PC-3 (cell line): Measurements from ENCODE around the gene MAP3K5.
"Not testable (repeated sequence)": the region's sequence is repeated elsewhere in the genome, so short reads cannot be mapped to it uniquely, and the experiment has no call there.

Source experiments
- EZH2phosphoT487 ChIP-seq: fragments of 300-600 bp; sonication (generic); IDR thresholded peaks from 2 replicates; pipeline ENCODE4 v1.6.1; 2018; ENCODE audit warnings: mild to moderate bottlenecking, antibody characterized with exemption, low read length, borderline replicate concordance
- TF ChIP-seq, protein P1 (sequence below): fragments of 300-600 bp; sonication (generic); conservative IDR thresholded peaks from 2 replicates; pipeline ENCODE4 v1.5.1; 2017; ENCODE audit warnings: antibody characterized with exemption, low read depth, mild to moderate bottlenecking, low read length

DNA sequence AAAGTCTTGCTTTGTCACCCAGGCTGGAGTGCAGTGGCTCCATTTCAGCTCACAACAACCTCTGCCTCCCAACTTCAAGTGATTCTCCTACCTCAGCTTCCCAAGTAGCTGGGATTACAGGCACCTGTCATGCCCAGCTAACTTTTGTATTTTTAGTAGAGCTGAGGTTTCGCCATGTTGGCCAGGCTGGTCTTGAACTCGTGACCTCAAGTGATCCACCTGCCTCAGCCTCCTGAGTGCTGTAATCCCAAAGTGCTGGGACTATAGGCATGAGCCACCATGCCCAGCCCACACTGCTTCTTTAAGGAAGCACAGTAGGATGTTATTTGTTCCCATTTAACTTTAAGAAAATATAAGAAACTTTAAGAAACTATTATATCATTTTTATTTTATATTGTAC, 206.8 kb downstream of the MAP3K5 start:
- TF ChIP-seq, protein P1, sequence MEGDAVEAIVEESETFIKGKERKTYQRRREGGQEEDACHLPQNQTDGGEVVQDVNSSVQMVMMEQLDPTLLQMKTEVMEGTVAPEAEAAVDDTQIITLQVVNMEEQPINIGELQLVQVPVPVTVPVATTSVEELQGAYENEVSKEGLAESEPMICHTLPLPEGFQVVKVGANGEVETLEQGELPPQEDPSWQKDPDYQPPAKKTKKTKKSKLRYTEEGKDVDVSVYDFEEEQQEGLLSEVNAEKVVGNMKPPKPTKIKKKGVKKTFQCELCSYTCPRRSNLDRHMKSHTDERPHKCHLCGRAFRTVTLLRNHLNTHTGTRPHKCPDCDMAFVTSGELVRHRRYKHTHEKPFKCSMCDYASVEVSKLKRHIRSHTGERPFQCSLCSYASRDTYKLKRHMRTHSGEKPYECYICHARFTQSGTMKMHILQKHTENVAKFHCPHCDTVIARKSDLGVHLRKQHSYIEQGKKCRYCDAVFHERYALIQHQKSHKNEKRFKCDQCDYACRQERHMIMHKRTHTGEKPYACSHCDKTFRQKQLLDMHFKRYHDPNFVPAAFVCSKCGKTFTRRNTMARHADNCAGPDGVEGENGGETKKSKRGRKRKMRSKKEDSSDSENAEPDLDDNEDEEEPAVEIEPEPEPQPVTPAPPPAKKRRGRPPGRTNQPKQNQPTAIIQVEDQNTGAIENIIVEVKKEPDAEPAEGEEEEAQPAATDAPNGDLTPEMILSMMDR, result not testable (repeated sequence)
- TF ChIP-seq EZH2phosphoT487, result not testable (repeated sequence)
